Measurements from ENCODE around the gene PRM3.

GRCh38 chr16:11232302-11232851 lies 41.1 kb downstream of the PRM3 start:
- TF ChIP-seq POLR2AphosphoS5 (IDR thresholded peaks at IDR 0.05): no peak
- no peak for TF ChIP-seq CTCF (IDR thresholded peaks at IDR 0.05; ENCODE audit: poor library complexity, severe bottlenecking)
- TF ChIP-seq EZH2 (IDR thresholded peaks at IDR 0.05; ENCODE audit: borderline replicate concordance, insufficient read depth, low read length, poor library complexity, severe bottlenecking): no peak
- no peak for TF ChIP-seq TAF1 (IDR thresholded peaks at IDR 0.05; ENCODE audit: low read depth)
